Uterus (tissue), 4 donors: ENCODE data around the gene MEGF10. TPM values are rescaled to one million over a fixed set of nuclear protein-coding genes. Genes with fewer than 3 reads are reported as not detected.

Experiments used
- DNase-seq, 2 donors: peaks; one replicate each; pipeline ENCODE4 v3.0.0-alpha.2; 2019 to 2020
- H3K27ac ChIP-seq, 2 donors: fragments of 200-600 bp; sonication (generic); 1 replicate in 1 of 2; 2 replicates in 1 of 2; pipeline ENCODE4 v1.5.1; 2016 to 2018
- H3K27me3 ChIP-seq, 2 donors: fragments of 200-600 bp; sonication (generic); one replicate each; pipeline ENCODE4 v1.5.1; 2018 to 2019; ENCODE audit warnings: control low read depth in 1 of 2
- H3K36me3 ChIP-seq, 2 donors: fragments of 200-600 bp; sonication (generic); one replicate each; pipeline ENCODE4 v1.5.1; 2019; ENCODE audit warnings: control low read depth in 1 of 2
- H3K4me1 ChIP-seq, 2 donors: fragments of 200-600 bp; sonication (generic); one replicate each; pipeline ENCODE4 v1.5.1; 2018 to 2019; ENCODE audit warnings: control low read depth in 1 of 2
- H3K4me3 ChIP-seq, 2 donors: fragments of 200-600 bp; sonication (generic); 1 replicate in 1 of 2; 2 replicates in 1 of 2; pipeline ENCODE4 v1.5.1; 2018 to 2019; ENCODE audit warnings: mild to moderate bottlenecking in 1 of 2
- H3K9me3 ChIP-seq, 2 donors: fragments of 200-600 bp; sonication (generic); one replicate each; pipeline ENCODE4 v1.5.1; 2019; ENCODE audit warnings: control low read depth in 1 of 2
- CTCF ChIP-seq, 4 experiments: fragments of 200-600 bp in 2 of 4; fragments of 450-650 bp in 2 of 4; sonication (generic) in 2 of 4; IDR thresholded peaks; one replicate each; pipeline ENCODE4 v1.5.1; 2016 to 2019; ENCODE audit warnings: antibody characterized with exemption in 4 of 4, mild to moderate bottlenecking in 2 of 4, moderate library complexity in 1 of 4
- POLR2A ChIP-seq, 2 donors: fragments of 450-650 bp; IDR thresholded peaks; one replicate each; pipeline ENCODE4 v1.6.1; 2016; ENCODE audit warnings: antibody characterized with exemption in 2 of 2, mild to moderate bottlenecking in 1 of 2, moderate library complexity in 1 of 2
- intact Hi-C: fragments of 100-400 bp; cut with DNase I; formaldehyde crosslinking; loops from one replicate; pipeline ENCODE4 v1.15.1; 2023; ENCODE audit warnings: low total_unique reads
- total RNA-seq, 4 donors: library from RNA; depleted of rRNA in 3 of 4; stranded (reverse); fragments of >200 nt in 3 of 4; gene quantifications; one replicate each; pipeline versions ENCODE4 v1.1.0 to v1.2.4, GENCODE V29; 2014 to 2023
- donor health status: DM: yes; HTN: yes; CAD: no.

The MEGF10 gene
- total RNA-seq, 4 donors from 2014 or later = 0.26 to 3.5 (median 1.6) TPM; not detected in 1

- H3K27me3 ChIP-seq = no peaks in the 10 kb centered on the region
- no peak overlapping the region for H3K27ac ChIP-seq
- H3K36me3 ChIP-seq = no peaks in the 10 kb centered on the region
- H3K4me1 ChIP-seq = no peaks in the 10 kb centered on the region
- no peak for DNase-seq
- no peak for TF ChIP-seq POLR2A (IDR thresholded peaks at IDR 0.05)
- TF ChIP-seq CTCF (IDR thresholded peaks at IDR 0.05) = no peak
- H3K4me3 ChIP-seq = no peak overlapping the region
- no peaks in the 10 kb centered on the region for H3K9me3 ChIP-seq
- intact Hi-C loops = no loop called here
These were observed 129.2 kb downstream of the MEGF10 start for GRCh38 chr5:127419683-127420257.

DNA sequence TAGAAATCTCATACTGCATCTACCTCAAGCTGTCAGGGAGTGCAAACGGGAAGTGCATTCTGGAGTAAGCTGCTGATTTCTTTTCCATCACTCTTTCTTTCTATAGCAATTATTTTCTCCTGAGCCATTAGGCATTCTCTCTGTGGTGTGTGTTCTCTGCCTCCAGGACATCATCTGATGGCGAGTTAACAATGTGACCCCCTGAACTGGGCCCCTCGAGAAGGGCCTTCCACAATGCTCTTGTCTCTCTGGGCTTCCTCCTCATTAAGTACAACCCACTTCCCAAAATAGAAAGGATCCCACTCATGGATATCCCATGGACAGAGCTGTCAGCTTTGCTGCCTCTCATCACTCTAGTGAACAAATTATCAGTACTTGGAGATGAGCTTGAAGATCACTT is 130.2 kb downstream of the MEGF10 start:
- H3K36me3 ChIP-seq = no peaks in the 10 kb centered on the region
- no peak overlapping the region for H3K27ac ChIP-seq
- TF ChIP-seq CTCF (IDR thresholded peaks at IDR 0.05) (no peak), POLR2A (IDR thresholded peaks at IDR 0.05) (no peak)
- H3K9me3 ChIP-seq = no peaks in the 10 kb centered on the region
- no peaks in the 10 kb centered on the region for H3K27me3 ChIP-seq
- DNase-seq = no peak
- intact Hi-C loops = no loop called here
- no peaks in the 10 kb centered on the region for H3K4me1 ChIP-seq
- no peak overlapping the region for H3K4me3 ChIP-seq

DNA sequence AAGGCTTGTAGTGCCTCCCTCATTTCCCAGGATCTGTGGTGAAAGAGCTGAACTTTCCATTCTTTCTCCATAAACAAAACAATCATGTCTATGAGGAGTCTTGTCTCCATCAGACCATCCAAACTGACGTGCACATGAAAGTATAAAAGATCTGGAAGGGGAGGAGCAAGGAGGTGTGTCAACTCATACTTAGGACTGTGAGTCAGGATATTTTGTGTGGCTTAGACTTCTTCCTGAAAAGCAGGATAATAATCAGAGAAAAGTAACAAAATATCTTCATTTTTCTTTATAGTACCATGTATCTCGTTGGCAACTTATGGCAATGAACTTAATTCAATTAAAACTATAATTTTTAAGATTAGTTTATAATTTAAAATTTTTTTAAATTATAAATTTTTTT is 130.9 kb downstream of the MEGF10 start:
- Histone ChIP-seq H3K4me1 (no peaks in the 10 kb centered on the region), H3K4me3 (no peak overlapping the region), H3K27ac (no peak overlapping the region), H3K36me3 (no peaks in the 10 kb centered on the region), H3K9me3 (no peaks in the 10 kb centered on the region), H3K27me3 (no peaks in the 10 kb centered on the region)
- DNase-seq = no peak
- TF ChIP-seq POLR2A (IDR thresholded peaks at IDR 0.05) = no peak
- intact Hi-C loops = no loop called here

- Histone ChIP-seq H3K9me3 (no peaks in the 10 kb centered on the region), H3K4me3 (no peak overlapping the region), H3K27ac (no peak overlapping the region), H3K27me3 (no peaks in the 10 kb centered on the region), H3K4me1 (no peaks in the 10 kb centered on the region), H3K36me3 (no peaks in the 10 kb centered on the region)
- DNase-seq = no peak
- intact Hi-C loops = no loop called here
- no peak for TF ChIP-seq POLR2A (IDR thresholded peaks at IDR 0.05)
These were observed 132.7 kb downstream of the MEGF10 start for GRCh38 chr5:127423173-127423798.

DNA sequence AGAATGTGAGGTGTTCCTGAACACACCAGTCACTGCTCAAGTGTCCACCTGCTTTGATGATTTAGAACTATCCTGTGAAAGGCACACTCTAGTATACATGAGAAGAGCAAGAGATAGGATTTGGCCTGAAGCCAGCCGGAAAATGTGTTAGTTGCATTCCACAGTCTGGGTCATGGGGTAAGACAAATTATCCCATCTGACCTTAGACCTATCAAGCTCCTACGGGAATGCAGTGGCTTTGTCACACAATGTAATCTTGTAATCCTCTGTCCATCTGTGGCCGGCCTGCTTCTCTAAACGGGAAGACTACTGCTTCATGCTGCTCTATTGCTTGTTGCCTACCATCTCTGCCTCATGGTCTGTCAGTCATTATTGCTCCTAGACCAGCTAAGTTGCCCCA is 134.4 kb downstream of the MEGF10 start:
- Histone ChIP-seq H3K27ac (no peak overlapping the region), H3K27me3 (no peaks in the 10 kb centered on the region), H3K9me3 (no peaks in the 10 kb centered on the region), H3K36me3 (no peaks in the 10 kb centered on the region), H3K4me1 (no peaks in the 10 kb centered on the region), H3K4me3 (no peak overlapping the region)
- no peak for TF ChIP-seq CTCF (IDR thresholded peaks at IDR 0.05)
- no peak for TF ChIP-seq POLR2A (IDR thresholded peaks at IDR 0.05)
- no peak for DNase-seq
- intact Hi-C loops = no loop called here

DNA sequence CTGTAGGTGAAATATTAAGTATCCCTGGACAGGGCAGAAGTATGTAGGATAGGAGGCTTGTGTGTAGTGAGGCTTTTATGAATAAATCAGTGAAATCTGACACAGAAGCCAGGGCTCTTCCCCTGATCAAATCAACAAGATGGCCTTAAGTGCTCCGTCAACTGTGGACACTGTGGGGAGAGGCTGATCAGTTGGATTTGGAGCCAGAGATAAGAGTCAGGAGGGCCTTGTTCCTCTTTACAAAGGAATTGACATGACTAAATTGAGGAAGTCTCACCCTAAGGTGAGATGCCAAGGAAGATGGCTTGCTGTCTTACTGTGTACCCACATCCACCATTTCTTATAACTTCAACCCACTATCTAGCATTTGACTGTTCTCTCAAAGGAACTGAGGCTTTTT is 135.3 kb downstream of the MEGF10 start:
- Histone ChIP-seq H3K4me1 (no peaks in the 10 kb centered on the region), H3K27ac (no peak overlapping the region), H3K27me3 (no peaks in the 10 kb centered on the region), H3K9me3 (no peaks in the 10 kb centered on the region), H3K4me3 (no peak overlapping the region), H3K36me3 (no peaks in the 10 kb centered on the region)
- intact Hi-C loops = no loop called here
- TF ChIP-seq POLR2A (IDR thresholded peaks at IDR 0.05) = no peak
- TF ChIP-seq CTCF (IDR thresholded peaks at IDR 0.05) = no peak
- no peak for DNase-seq
